ENCODE measurements around the gene SLIT3.

Gene SLIT3

GRCh38 chr5:168819004-168819621 lies 481.8 kb downstream of the SLIT3 start:
- FAIRE-seq = no peak
- TF ChIP-seq POLR2AphosphoS5 (IDR thresholded peaks at IDR 0.05; ENCODE audit: low read depth, low read length) (no peak), TAF1 (IDR thresholded peaks at IDR 0.05; ENCODE audit: low read depth, low read length) (no peak), SPI1 (IDR thresholded peaks at IDR 0.05; ENCODE audit: low read depth, low read length) (no peak), PAX5 (IDR thresholded peaks at IDR 0.05; ENCODE audit: insufficient read depth, low read length, severe bottlenecking) (no peak), POLR2A (IDR thresholded peaks at IDR 0.05; ENCODE audit: low read depth, low read length) (no peak), POU2F2 (IDR thresholded peaks at IDR 0.05; ENCODE audit: low read depth, low read length) (no peak)
- no peak for DNase-seq (ENCODE audit: insufficient read length, low spot score)

DNA sequence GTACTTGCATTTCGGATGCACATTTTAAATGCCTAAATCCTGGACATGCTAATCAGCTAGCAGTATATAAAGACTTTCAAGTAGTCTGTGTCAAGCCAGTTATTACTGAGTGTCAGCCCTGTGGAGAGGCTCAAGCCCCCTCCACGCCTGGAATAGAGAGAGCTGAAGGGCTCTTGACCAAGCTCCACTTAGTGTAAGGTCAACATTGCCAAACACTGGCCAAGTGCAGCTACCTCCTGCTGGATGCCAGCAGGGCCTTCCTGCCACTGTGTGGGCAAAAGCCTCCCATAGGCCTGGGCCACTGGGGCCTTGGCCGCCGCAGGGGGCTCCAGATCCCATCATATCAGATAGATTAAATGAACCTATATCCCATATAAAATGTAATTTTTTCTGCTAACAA lies 482.4 kb downstream of the SLIT3 start:
- no peak for TF ChIP-seq POLR2AphosphoS5 (IDR thresholded peaks at IDR 0.05; ENCODE audit: low read depth, low read length)
- no peak for TF ChIP-seq TAF1 (IDR thresholded peaks at IDR 0.05; ENCODE audit: low read depth, low read length)
- no peak for TF ChIP-seq PAX5 (IDR thresholded peaks at IDR 0.05; ENCODE audit: insufficient read depth, low read length, severe bottlenecking)
- TF ChIP-seq SPI1 (IDR thresholded peaks at IDR 0.05; ENCODE audit: low read depth, low read length) = no peak
- no peak for TF ChIP-seq POLR2A (IDR thresholded peaks at IDR 0.05; ENCODE audit: low read depth, low read length)
- no peak for TF ChIP-seq POU2F2 (IDR thresholded peaks at IDR 0.05; ENCODE audit: low read depth, low read length)
- FAIRE-seq (no peak), DNase-seq (ENCODE audit: insufficient read length, low spot score) (no peak)

DNA sequence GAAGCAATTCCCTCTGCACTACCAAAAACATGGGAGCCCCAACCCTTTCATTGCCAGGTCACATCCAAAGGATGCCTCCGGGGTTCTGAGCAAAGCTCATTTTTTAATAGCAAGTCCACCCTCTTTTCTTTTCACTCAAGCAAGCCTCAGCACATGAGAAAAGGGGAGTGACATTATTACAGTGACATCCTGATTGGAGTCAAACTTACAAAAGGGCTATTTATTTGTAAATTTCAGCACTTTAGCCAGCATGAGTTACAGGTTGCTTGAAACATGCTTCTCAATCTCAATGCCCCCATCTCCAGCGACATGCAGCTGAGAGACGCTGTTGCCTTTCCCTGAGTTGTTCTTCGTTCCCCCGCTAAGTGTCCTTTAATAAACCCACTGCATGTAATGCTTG lies 483.3 kb downstream of the SLIT3 start:
- FAIRE-seq = no peak
- TF ChIP-seq POU2F2 (IDR thresholded peaks at IDR 0.05; ENCODE audit: low read depth, low read length) = no peak
- TF ChIP-seq SPI1 (IDR thresholded peaks at IDR 0.05; ENCODE audit: low read depth, low read length) = no peak
- no peak for TF ChIP-seq TAF1 (IDR thresholded peaks at IDR 0.05; ENCODE audit: low read depth, low read length)
- no peak for TF ChIP-seq POLR2AphosphoS5 (IDR thresholded peaks at IDR 0.05; ENCODE audit: low read depth, low read length)
- TF ChIP-seq PAX5 (IDR thresholded peaks at IDR 0.05; ENCODE audit: insufficient read depth, low read length, severe bottlenecking) = no peak
- no peak for TF ChIP-seq POLR2A (IDR thresholded peaks at IDR 0.05; ENCODE audit: low read depth, low read length)

GRCh38 chr5:168816661-168817060 lies 484.3 kb downstream of the SLIT3 start:
- TF ChIP-seq POLR2A (IDR thresholded peaks at IDR 0.05; ENCODE audit: low read depth, low read length) (no peak), POU2F2 (IDR thresholded peaks at IDR 0.05; ENCODE audit: low read depth, low read length) (no peak), POLR2AphosphoS5 (IDR thresholded peaks at IDR 0.05; ENCODE audit: low read depth, low read length) (no peak), TAF1 (IDR thresholded peaks at IDR 0.05; ENCODE audit: low read depth, low read length) (no peak), PAX5 (IDR thresholded peaks at IDR 0.05; ENCODE audit: insufficient read depth, low read length, severe bottlenecking) (no peak), SPI1 (IDR thresholded peaks at IDR 0.05; ENCODE audit: low read depth, low read length) (no peak)
- no peak for DNase-seq (ENCODE audit: insufficient read length, low spot score)
- FAIRE-seq = no peak

More for the DNA sequence above, 483.3 kb downstream of the SLIT3 start:
- DNase-seq (ENCODE audit: insufficient read length, low spot score) = no peak

DNA sequence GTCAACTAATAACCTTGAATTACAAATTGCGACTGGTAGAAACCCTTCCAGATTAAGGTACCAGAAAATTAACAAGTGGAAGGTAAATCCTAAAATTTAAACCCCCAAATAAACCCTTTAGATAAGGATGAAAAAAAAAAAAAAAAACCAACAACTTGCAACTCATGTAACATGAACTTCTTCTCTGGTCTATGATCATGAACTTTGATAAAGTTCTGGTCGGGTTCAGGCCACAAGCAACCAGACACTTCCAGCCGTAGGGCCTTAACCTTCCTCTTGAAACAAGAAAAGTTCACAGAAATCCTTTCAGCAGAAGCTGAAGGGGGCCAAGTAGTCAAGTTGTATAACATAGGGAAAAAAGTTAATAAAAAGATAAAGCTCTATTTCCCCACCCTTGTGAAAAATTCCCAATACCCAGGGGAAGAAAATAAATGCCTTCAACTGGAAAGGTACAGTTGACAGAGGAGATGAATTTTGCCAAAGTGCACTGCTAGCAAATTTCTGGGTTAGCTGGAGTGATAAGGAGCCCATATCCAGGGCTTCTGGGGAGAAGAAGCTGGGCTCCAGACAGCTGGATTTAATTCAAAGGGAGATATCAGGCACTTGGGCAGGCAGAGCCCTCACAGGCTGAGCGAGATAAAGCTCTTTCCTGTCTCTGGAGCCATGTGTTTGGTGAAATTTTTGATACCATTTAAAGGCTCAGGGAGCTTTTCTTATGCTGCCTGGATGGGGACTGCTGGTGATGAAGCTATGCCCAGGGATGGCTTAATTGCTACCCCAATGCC lies 487.6 kb downstream of the SLIT3 start:
- no peak for TF ChIP-seq POU2F2 (IDR thresholded peaks at IDR 0.05; ENCODE audit: low read depth, low read length)
- no peak for TF ChIP-seq TAF1 (IDR thresholded peaks at IDR 0.05; ENCODE audit: low read depth, low read length)
- no peak for TF ChIP-seq POLR2AphosphoS5 (IDR thresholded peaks at IDR 0.05; ENCODE audit: low read depth, low read length)
- TF ChIP-seq SPI1 (IDR thresholded peaks at IDR 0.05; ENCODE audit: low read depth, low read length) = no peak
- no peak for TF ChIP-seq PAX5 (IDR thresholded peaks at IDR 0.05; ENCODE audit: insufficient read depth, low read length, severe bottlenecking)
- no peak for TF ChIP-seq POLR2A (IDR thresholded peaks at IDR 0.05; ENCODE audit: low read depth, low read length)
- no peak for FAIRE-seq
- DNase-seq (ENCODE audit: insufficient read length, low spot score) = no peak

GRCh38 chr5:168810641-168811040 lies 490.3 kb downstream of the SLIT3 start:
- FAIRE-seq (no peak), DNase-seq (ENCODE audit: insufficient read length, low spot score) (no peak)
- TF ChIP-seq TAF1 (IDR thresholded peaks at IDR 0.05; ENCODE audit: low read depth, low read length) = no peak
- TF ChIP-seq POLR2A (IDR thresholded peaks at IDR 0.05; ENCODE audit: low read depth, low read length) = no peak
- no peak for TF ChIP-seq SPI1 (IDR thresholded peaks at IDR 0.05; ENCODE audit: low read depth, low read length)
- no peak for TF ChIP-seq PAX5 (IDR thresholded peaks at IDR 0.05; ENCODE audit: insufficient read depth, low read length, severe bottlenecking)
- TF ChIP-seq POLR2AphosphoS5 (IDR thresholded peaks at IDR 0.05; ENCODE audit: low read depth, low read length) = no peak
- no peak for TF ChIP-seq POU2F2 (IDR thresholded peaks at IDR 0.05; ENCODE audit: low read depth, low read length)

GRCh38 chr5:168809218-168809617 lies 491.7 kb downstream of the SLIT3 start:
- TF ChIP-seq TAF1 (IDR thresholded peaks at IDR 0.05; ENCODE audit: low read depth, low read length) (no peak), SPI1 (IDR thresholded peaks at IDR 0.05; ENCODE audit: low read depth, low read length) (no peak), POLR2A (IDR thresholded peaks at IDR 0.05; ENCODE audit: low read depth, low read length) (no peak), POLR2AphosphoS5 (IDR thresholded peaks at IDR 0.05; ENCODE audit: low read depth, low read length) (no peak), POU2F2 (IDR thresholded peaks at IDR 0.05; ENCODE audit: low read depth, low read length) (no peak), PAX5 (IDR thresholded peaks at IDR 0.05; ENCODE audit: insufficient read depth, low read length, severe bottlenecking) (no peak)
- FAIRE-seq (no peak), DNase-seq (ENCODE audit: insufficient read length, low spot score) (no peak)

DNA sequence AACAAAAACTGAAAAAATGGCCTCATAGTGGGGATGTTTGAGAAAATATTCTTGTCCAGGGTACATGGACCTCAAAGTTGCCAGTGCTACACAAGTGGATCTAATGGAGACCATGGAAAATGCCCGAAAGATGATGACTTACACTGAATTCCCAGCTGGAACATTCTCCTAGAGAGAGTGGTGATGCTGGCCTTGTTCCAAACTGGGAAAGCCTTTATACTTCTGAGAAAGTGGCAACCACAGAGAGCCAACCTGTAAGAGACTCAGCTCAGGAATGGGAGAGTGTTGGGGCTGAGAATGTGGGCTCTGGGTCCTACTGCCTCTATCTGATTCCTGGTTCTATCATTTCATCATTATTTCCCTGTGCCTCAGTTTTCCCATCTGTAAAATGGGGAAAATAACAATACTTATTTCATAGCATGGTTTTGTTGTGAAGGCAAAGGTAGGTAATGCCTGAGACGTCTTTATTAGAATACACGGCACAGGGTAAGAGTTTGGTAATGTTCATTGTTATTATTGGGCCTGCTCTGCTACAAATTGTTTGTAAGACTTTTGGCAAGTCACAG lies 492.8 kb downstream of the SLIT3 start:
- TF ChIP-seq POLR2AphosphoS5 (IDR thresholded peaks at IDR 0.05; ENCODE audit: low read depth, low read length) (no peak), SPI1 (IDR thresholded peaks at IDR 0.05; ENCODE audit: low read depth, low read length) (no peak), TAF1 (IDR thresholded peaks at IDR 0.05; ENCODE audit: low read depth, low read length) (no peak), POLR2A (IDR thresholded peaks at IDR 0.05; ENCODE audit: low read depth, low read length) (no peak), POU2F2 (IDR thresholded peaks at IDR 0.05; ENCODE audit: low read depth, low read length) (no peak), PAX5 (IDR thresholded peaks at IDR 0.05; ENCODE audit: insufficient read depth, low read length, severe bottlenecking) (no peak)
- DNase-seq (ENCODE audit: insufficient read length, low spot score) = no peak
- no peak for FAIRE-seq

DNA sequence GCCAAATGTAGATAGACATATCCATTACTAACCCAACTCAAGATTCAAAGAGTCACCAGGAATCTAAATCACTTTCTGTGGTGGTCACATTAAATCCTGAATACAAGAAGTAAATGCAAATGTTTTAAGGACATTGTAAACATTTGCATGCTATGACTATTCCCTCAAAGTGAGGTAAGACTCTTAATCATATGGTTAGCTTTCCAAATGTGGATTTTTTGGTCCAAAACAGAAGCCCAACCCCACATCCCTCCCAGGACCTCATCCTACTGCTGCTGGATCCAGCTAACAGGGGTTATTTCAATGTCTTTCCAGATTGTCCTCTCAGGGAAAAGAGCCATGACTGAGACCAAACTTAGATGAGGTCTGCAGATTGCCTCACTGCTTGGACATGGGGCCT lies 493.7 kb downstream of the SLIT3 start:
- no peak for DNase-seq (ENCODE audit: insufficient read length, low spot score)
- FAIRE-seq = no peak
- TF ChIP-seq TAF1 (IDR thresholded peaks at IDR 0.05; ENCODE audit: low read depth, low read length) (no peak), SPI1 (IDR thresholded peaks at IDR 0.05; ENCODE audit: low read depth, low read length) (no peak), POLR2A (IDR thresholded peaks at IDR 0.05; ENCODE audit: low read depth, low read length) (no peak), POLR2AphosphoS5 (IDR thresholded peaks at IDR 0.05; ENCODE audit: low read depth, low read length) (no peak), PAX5 (IDR thresholded peaks at IDR 0.05; ENCODE audit: insufficient read depth, low read length, severe bottlenecking) (no peak), POU2F2 (IDR thresholded peaks at IDR 0.05; ENCODE audit: low read depth, low read length) (no peak)

Data from GM12891 (cell line).